HuH-7 (cell line): Measurements from ENCODE around the gene GRK1.

Source experiments
- DNase-seq: peaks from one replicate; pipeline ENCODE4 v3.0.0; 2011; ENCODE audit warnings: low spot score

The GRK1 gene

GRCh38 chr13:113632706-113633484 is 34.1 kb upstream of the GRK1 start:
- DNase-seq, result no peak

GRCh38 chr13:113633485-113633873 is 33.5 kb upstream of the GRK1 start:
- DNase-seq, result no peak

GRCh38 chr13:113634279-113635047 is 32.6 kb upstream of the GRK1 start:
- DNase-seq, result no peak

- DNase-seq, result no peak
Observed at GRCh38 chr13:113635048-113635420, 32.0 kb upstream of the GRK1 start.

GRCh38 chr13:113635709-113636108 is 31.3 kb upstream of the GRK1 start:
- DNase-seq, result no peak

GRCh38 chr13:113636266-113636963 is 30.6 kb upstream of the GRK1 start:
- no peak for DNase-seq

GRCh38 chr13:113637262-113638160 is 29.5 kb upstream of the GRK1 start:
- DNase-seq, result no peak

- DNase-seq, result no peak
Observed at GRCh38 chr13:113638173-113638746, 28.8 kb upstream of the GRK1 start.

GRCh38 chr13:113638806-113639205 is 28.2 kb upstream of the GRK1 start:
- DNase-seq, result no peak

GRCh38 chr13:113639616-113640262 is 27.3 kb upstream of the GRK1 start:
- no peak for DNase-seq

- no peak for DNase-seq
Observed at GRCh38 chr13:113641426-113641825, 25.6 kb upstream of the GRK1 start.

GRCh38 chr13:113642563-113642962 is 24.5 kb upstream of the GRK1 start:
- no peak for DNase-seq

GRCh38 chr13:113643593-113643992 is 23.4 kb upstream of the GRK1 start:
- no peak for DNase-seq

GRCh38 chr13:113644800-113645199 is 22.2 kb upstream of the GRK1 start:
- no peak for DNase-seq

GRCh38 chr13:113645329-113645728 is 21.7 kb upstream of the GRK1 start:
- DNase-seq, result no peak

- no peak for DNase-seq
Observed at GRCh38 chr13:113646376-113646775, 20.6 kb upstream of the GRK1 start.

GRCh38 chr13:113646921-113647340 is 20.1 kb upstream of the GRK1 start:
- DNase-seq, result no peak

- no peak for DNase-seq
Observed at GRCh38 chr13:113647351-113648215, 19.4 kb upstream of the GRK1 start.

- no peak for DNase-seq
Observed at GRCh38 chr13:113648216-113648610, 18.8 kb upstream of the GRK1 start.

GRCh38 chr13:113649212-113649611 is 17.8 kb upstream of the GRK1 start:
- no peak for DNase-seq
